22Rv1 (cell line): ENCODE results near the gene ROM1.
A peak's percentile ranks its signal among the peaks of the same experiment; 100 is the strongest.

ENCODE experiments used
- H3K27ac ChIP-seq: fragments of 450-650 bp; 2 replicates; pipeline ENCODE4 v1.5.1; 2017
- CTCF ChIP-seq: fragments of 450-650 bp; IDR thresholded peaks from 2 replicates; pipeline ENCODE4 v1.5.1; 2017; ENCODE audit warnings: mild to moderate bottlenecking
- ZFX ChIP-seq: fragments of 450-650 bp; IDR thresholded peaks from 2 replicates; pipeline ENCODE4 v1.6.1; 2017; ENCODE audit warnings: antibody characterized with exemption, borderline replicate concordance

Gene ROM1

GRCh38 chr11:62605902-62606301 is 7.2 kb upstream of the ROM1 start:
- no peak for TF ChIP-seq ZFX
- TF ChIP-seq CTCF: no peak
- no peak overlapping the region for H3K27ac ChIP-seq

- TF ChIP-seq CTCF (no peak), ZFX (no peak)
- H3K27ac ChIP-seq: no peak overlapping the region
Observed at GRCh38 chr11:62607714-62608113, 5.3 kb upstream of the ROM1 start.

- TF ChIP-seq CTCF (no peak), ZFX (no peak)
- H3K27ac ChIP-seq: no peak overlapping the region
Observed at GRCh38 chr11:62608776-62609175, 4.3 kb upstream of the ROM1 start.

GRCh38 chr11:62610403-62610802 is 2.7 kb upstream of the ROM1 start:
- no peak for TF ChIP-seq CTCF
- no peak for TF ChIP-seq ZFX
- no peak overlapping the region for H3K27ac ChIP-seq

- TF ChIP-seq ZFX: no peak
- no peak for TF ChIP-seq CTCF
- peak overlapping the region; percentile 81 for H3K27ac ChIP-seq
Observed at GRCh38 chr11:62610814-62611704, 2.0 kb upstream of the ROM1 start.

- no peak for TF ChIP-seq ZFX
- TF ChIP-seq CTCF: no peak
- H3K27ac ChIP-seq: peak overlapping the region; percentile 81
Observed at GRCh38 chr11:62611705-62612365, 1.2 kb upstream of the ROM1 start.

- H3K27ac ChIP-seq: peak overlapping the region; percentile 81
- TF ChIP-seq ZFX: no peak
- TF ChIP-seq CTCF: no peak
Observed at GRCh38 chr11:62613291-62613778, 278 bp downstream of the ROM1 start.
